CD4-positive, alpha-beta T cell treated with Interleukin-21 for 1 hour (primary cell): ENCODE data around the gene IRX5.

ENCODE experiments used
- DNase-seq: peaks from one replicate; pipeline ENCODE4 v3.0.0-alpha.2; 2020

The IRX5 gene

GRCh38 chr16:54931120-54932014 is 702 bp downstream of the IRX5 start:
- no peak for DNase-seq

GRCh38 chr16:54932021-54932660 is 1.5 kb downstream of the IRX5 start:
- no peak for DNase-seq

- DNase-seq: no peak
Observed at GRCh38 chr16:54932737-54933254, 2.1 kb downstream of the IRX5 start.

- DNase-seq: no peak
Observed at GRCh38 chr16:54933281-54934011, 2.8 kb downstream of the IRX5 start.

- no peak for DNase-seq
Observed at GRCh38 chr16:54934481-54935265, 4.0 kb downstream of the IRX5 start.

GRCh38 chr16:54935266-54935968 is 4.8 kb downstream of the IRX5 start:
- no peak for DNase-seq

- no peak for DNase-seq
Observed at GRCh38 chr16:54936201-54936978, 5.7 kb downstream of the IRX5 start.

- DNase-seq: no peak
Observed at GRCh38 chr16:54936979-54937670, 6.5 kb downstream of the IRX5 start.

- no peak for DNase-seq
Observed at GRCh38 chr16:54937671-54938211, 7.1 kb downstream of the IRX5 start.

- DNase-seq: no peak
Observed at GRCh38 chr16:54938212-54939028, 7.8 kb downstream of the IRX5 start.

- DNase-seq: no peak
Observed at GRCh38 chr16:54939029-54939346, 8.3 kb downstream of the IRX5 start.

GRCh38 chr16:54939510-54940278 is 9.0 kb downstream of the IRX5 start:
- DNase-seq: no peak

- no peak for DNase-seq
Observed at GRCh38 chr16:54940279-54940604, 9.6 kb downstream of the IRX5 start.

- DNase-seq: no peak
Observed at GRCh38 chr16:54942353-54942943, 11.8 kb downstream of the IRX5 start.

GRCh38 chr16:54944002-54944401 is 13.3 kb downstream of the IRX5 start:
- DNase-seq: no peak

GRCh38 chr16:54945063-54945462 is 14.4 kb downstream of the IRX5 start:
- no peak for DNase-seq

GRCh38 chr16:54946909-54947308 is 16.2 kb downstream of the IRX5 start:
- no peak for DNase-seq

GRCh38 chr16:54947616-54948015 is 17.0 kb downstream of the IRX5 start:
- no peak for DNase-seq
